GM18511 (cell line): Measurements from ENCODE around the gene POLG2.

ENCODE experiments used
- ATAC-seq: cut with Tn5 transposase; IDR thresholded peaks from one replicate; pipeline ENCODE4 v1.9.1; 2021; ENCODE audit warnings: mild to moderate bottlenecking, moderate library complexity; ENCODE audit not compliant: unreplicated experiment

Gene POLG2

DNA sequence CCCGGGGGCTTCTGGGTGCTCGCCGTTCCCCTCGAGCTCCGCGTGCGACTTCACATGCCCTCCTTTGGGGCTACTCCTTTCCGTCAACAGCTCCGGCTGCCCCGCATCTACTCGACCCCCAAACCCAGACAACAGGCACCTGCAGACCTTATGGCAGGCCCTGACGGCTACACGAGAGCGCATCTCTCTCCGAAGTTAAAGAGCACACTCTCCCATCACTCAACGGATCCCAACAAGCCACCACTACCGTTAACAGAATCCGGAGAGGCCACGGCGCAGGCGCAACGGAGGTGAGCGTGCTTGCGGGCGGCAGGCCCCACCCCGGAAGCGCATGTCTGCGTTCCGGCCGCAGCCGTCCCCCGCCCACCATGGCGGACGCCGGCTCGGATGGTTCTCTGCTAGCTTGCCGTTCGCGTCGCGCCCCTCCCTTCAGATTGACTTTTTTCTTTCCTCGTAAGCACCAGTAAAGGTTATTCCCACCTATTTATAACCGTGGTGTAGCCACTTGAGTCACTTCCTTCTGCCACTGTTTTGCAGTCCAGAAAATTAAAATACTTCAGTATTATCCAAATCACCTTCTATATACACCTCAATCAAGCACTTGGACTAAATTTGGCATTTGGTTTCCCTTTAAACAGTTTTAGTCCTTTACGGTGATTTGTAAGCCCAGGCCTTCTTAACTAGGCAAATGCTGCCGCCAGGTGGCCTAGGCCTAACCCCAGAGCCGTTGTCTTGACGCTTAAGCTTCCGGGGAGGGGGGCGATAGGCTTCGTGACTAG is at the start of gene POLG2:
TSS of gene POLG2 (minus strand) at position 269 of the 779 bp plus-strand sequence. CDS start at position 183, 86 bp downstream.
- ATAC-seq, result peak; percentile 88

DNA sequence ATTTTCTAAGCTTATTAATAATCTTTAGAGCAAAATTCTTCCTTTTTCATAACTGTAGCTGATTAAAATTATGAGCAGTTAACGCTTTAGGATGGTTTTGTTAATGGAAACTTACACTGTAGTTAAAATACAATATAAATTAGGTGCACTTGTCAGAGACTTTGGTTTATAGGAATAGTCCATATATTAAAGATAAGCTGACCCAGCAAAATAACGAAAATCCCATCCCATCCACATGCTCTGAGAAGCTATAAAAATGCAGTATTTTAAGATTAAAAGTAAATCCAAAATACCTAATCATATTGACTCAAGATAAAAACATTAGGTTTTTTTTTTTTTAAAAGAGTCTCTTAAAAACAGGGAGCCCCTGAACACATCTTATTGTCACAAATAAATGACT is 47.9 kb upstream of the POLG2 start:
- no peak for ATAC-seq

DNA sequence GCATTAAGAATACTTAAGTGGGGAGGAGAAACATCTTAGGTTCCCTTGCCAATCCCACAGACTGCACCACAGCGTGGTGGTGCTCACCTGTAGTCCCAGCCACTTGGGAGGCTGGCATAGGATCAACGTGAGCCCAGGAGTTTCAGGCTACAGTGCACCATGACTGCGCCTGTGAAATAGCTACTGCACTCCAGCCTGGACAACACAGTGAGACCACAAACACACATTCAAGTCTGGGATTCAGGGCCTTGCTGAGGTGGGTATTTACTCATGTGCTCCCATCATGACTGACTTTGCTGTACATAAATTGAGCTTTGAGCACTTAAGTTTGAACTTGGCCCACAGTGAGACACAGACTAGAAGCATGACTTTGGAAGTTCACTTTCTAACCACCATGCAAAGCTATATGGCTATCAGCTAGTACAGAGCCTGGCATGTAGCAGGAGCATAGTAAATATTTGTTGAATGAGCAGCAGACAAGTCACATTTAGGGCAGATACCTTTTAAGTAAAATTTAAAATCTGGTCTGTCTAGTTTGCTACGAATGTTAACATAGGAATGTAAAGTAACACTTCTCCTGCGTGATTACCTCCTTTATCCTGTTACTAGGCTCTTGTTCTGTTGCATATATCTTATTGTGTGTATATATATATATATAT is 43.4 kb upstream of the POLG2 start:
- ATAC-seq, result no peak

DNA sequence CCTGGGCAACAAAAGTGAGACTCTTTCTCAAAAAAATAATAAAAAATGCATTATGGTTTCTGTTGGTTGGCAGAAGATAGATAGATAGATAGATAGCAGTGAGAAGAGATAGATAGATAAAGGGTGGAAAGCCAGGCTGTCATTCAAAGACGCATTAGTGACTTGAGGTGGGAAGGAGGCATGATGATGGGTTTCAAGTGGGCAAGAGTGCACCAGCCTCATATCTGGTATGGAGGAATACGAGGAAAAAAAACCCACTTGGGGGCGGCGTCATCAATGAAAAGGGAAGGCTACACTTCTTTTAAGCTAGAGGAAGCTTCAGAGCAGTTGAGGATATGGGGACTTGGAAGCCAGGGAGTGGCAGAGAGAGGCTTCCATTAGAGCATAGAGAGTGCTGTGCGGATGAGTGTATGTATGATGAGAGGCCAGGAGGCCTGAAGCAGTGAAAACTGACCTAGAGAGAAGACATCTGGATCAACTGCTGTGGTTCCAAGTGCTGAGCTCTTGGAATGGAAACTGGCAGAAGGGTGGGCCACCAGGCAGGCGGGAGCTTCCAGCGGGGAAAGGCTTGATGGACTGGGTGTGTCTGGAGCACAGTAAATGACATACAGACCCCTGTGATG is 41.8 kb upstream of the POLG2 start:
- no peak for ATAC-seq

DNA sequence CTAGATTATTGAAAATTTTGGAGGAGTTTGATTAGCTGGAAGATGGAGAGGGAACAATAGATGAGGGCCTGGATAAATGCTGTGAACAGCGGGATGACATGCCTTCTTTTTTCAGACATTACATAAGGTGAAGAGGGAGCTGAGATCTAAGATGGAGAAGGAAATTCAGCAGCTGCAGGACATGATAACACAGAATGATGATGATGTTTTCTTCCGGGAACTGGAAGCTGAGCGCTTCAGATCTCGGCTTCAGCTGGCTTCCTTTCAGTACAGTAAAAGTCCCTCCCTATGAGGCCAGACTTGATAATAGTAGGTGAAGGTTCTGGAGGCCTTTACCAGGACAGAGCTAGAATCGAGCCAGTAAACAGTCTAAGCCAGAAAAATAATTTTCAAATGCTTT is 40.6 kb upstream of the POLG2 start:
- ATAC-seq, result no peak

DNA sequence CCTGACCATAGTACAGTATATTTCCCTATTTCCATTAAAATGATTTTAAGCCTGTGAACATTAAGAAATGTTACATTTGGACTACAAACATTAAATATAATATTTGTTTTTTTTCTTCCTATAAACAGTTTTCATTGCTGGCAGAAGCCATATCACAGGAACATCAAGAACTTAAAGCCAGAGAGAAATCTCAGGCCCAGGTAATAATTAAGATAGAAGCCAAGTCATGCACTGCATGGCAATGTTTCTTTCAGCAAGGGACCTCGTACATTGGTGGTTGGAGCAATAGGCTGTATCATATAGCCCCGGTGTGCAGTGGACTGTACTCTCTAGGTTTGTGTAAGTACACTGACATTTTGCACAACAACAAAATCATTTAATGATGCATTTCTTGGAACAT is 40.1 kb upstream of the POLG2 start:
- ATAC-seq, result no peak

DNA sequence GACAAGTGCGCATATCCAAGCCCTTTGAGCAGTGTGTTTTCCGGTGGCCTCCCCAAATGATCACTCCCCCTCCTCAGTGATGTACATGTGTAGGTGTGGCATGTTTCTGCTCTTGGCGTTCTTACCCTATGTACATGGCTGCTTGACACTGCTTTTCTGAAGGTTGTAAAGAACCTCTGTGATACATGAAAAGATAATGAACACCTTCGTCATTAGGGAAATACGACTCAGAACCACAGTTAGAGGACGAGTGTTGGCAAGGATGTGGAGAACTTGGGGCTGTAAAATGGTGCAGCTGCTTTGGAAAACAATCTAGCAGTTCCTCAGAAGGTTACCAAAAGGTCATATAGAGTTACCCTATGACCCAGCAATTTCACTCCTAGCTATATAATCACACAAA is 38.5 kb upstream of the POLG2 start:
- ATAC-seq, result no peak

DNA sequence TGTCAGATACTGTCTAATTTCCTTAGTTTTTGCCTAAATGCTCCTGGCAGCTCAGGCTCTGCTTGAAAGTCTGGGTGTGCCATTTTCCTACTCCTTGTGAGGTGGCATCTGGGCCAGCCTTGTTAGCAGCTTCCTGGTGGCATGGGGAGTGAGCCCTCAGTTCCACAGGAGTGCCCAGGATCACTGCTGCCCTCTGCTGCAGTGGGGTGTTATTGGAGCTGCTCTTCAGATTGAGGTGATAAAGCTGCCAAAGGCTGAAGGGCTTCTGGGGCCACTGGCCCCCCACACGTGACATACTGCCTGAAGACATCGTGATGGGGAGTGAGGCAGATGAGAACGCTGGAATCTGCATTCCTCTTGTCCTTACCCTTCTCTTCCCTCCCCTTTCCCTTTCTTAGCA is 37.3 kb upstream of the POLG2 start:
- ATAC-seq, result no peak

DNA sequence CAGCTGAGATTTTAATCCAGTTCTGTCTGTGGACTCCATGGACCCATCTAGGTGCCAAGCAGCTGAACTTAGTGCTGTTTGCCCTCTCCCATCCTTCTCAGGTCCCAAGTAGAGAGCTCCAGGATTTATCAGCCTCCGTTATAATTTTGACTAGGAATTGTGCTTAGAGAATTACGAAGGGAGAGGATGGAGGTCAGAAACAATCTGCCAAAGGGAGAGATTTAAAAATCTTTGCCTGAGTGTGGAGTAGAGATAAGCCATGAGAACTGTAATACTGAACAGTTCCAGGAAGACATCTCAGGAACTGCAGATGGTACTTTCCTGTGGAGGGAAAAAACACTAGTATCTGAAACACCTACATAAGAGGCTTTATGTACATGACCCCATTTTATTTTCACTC is 36.9 kb upstream of the POLG2 start:
- ATAC-seq, result no peak

DNA sequence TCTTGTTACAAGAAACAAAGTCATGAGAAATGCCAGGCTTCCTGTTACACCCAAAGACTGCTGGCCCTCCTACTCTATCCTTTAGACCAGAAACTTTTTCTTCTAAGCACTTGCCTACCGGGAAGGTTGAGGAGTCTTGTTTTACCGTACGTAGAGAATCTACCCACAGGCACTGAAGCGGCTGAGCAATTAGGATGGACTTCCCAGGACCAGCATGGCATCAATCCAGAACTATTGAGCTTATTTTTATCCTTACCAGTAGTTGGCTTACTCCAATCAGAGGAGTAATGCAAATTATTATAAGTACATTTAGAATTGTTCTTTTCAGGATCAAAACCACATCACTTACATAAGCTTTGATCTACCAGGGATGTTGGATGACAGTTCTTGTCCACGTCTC is 35.6 kb upstream of the POLG2 start:
- no peak for ATAC-seq

DNA sequence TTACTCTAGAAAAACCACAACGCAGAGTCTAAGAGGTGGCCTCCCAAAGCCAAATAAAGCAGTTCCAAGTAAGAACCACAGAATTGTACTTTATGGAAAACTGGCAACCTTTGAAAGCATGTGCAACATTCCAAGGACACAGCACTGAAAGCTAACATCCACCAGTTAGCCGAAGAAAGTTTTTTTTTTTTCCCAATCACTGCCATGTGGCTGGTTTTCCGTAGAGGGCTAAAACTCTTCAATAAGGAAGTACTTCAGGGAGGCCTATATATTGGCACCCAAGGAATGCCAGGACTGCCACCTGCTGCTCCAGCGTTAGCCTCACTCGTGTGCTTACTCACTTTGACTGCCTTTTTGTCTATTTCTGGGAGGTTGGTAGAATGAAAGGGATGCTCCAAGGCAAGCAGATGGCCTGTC is 35.1 kb upstream of the POLG2 start:
- ATAC-seq, result no peak

DNA sequence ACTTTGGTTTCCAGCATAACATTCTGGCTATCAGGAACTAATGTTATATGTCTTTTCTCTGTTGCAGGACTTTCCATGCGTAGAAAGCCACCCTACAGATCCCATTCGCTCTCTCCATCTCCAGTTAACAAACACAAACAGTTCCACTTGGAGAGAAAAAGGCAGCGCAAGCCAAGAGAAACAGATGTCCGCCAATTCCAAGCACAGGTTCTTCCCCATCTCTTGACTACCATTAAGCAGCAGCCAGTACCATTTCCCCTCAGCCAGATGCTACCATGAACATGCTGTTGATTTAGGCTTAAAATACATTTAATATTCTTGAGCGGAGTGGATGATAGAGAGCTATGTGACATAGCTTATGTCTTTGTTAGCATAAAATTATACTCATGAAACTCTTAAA is 32.4 kb upstream of the POLG2 start:
- no peak for ATAC-seq

DNA sequence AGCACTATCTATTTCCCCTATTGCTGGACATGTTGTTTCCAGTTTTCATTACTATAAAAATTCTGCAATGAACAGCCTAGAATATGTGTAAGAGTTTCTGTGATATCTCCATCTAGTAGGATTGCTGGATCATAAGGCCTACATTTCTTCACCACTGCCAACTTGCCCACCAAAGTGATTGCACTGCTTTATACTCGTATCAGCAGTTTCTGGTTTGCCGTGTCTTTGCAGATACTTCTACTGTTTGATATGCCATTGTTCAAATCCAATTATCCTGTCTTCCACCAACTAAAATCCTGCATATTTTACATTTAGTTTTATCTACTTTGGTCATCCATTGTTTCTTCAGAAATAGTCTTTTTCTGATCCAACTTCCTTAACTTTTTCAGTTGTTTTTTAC is 31.1 kb upstream of the POLG2 start:
- ATAC-seq, result no peak

DNA sequence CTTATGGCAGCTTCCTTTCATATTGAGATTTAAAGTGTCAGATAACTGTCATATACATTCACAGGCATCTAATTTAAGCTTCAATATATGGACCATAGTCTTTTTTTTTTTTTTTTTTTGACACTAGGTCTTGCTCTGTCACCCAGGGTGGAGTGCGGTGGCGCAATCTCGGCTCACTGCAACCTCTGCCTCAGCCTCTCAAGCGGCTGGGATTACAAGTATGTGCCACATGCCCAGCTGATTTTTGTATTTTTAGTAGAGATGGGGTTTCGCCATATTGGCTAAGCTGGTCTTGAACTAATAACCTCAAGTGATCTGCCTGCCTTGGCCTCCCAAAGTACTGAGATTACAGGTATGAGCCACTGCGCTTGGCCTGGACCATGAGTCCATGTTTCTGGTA is 23.5 kb upstream of the POLG2 start:
- no peak for ATAC-seq

DNA sequence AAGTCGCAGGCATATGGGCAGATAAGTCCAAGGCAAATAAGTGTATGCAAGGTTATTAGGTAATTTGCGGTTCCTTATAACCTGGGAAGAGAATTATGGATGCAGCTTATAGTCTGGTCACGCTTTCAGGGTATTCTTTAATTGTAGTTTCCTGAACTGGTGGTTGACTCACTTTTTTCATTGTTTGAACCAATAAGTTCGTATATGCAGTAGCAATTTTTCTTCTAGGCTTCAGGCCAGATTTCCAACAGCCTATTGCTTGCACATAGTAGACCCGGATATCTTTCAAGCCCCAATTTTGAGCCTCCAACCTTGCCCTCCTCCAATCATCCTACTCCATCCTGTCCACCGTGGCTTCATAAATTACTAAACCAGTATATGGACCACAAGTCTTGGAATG is 22.7 kb upstream of the POLG2 start:
- no peak for ATAC-seq

DNA sequence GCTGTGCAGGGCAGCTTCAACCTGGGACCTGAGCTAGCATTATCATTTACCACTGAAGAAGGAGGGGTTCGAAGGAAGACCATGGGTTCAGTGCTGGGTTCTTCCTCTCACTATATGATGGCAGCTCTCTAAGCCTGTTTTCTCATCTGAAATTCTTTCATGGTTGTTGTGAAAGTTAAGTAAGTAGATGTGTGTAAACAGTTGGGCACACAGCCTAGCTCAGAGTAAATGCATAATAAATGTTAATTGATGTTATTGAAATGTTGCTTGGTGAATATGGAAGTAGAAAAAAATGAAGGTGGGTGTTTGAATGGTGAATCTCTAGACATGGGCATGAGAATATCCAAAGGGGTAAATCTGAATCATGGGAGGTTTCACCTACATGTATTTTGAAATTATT is 19.0 kb upstream of the POLG2 start:
- ATAC-seq, result no peak

DNA sequence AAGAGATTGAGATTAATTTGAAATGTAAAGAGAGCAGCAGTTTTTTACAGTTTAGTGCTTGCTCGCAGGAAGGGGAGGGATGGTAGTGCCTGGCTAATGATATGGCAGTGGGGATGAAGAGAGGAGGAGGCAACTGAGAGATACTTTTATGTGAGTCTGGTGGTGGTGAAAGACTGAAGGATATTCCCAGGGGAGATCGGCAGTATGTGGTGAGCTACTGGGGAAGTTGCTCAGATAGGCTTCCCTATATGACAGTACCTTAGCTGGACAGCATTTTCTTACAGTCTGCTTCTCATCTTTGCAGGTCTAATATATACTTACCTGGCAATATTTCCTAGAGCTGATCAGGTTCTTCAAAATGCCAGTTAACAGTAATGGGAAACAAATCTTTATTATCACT is 18.6 kb upstream of the POLG2 start:
- ATAC-seq, result no peak

DNA sequence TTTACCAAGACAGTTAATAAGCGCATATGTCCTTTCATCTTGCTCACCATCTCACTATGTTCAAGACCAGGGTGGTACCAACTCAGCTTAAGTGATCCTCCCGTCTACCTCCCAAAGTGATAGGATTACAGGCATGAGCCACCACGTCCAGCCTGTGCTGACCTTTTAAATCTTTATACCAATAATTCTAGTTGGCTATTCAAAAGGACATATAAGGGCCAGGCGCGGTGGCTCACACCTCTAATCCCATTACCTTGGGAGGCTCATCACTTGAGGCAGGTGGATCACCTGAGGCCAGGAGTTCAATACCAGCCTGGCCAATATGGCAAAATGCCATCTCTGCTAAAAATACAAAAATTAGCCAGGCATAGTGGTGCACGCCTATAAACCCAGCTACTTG is 12.3 kb upstream of the POLG2 start:
- no peak for ATAC-seq

DNA sequence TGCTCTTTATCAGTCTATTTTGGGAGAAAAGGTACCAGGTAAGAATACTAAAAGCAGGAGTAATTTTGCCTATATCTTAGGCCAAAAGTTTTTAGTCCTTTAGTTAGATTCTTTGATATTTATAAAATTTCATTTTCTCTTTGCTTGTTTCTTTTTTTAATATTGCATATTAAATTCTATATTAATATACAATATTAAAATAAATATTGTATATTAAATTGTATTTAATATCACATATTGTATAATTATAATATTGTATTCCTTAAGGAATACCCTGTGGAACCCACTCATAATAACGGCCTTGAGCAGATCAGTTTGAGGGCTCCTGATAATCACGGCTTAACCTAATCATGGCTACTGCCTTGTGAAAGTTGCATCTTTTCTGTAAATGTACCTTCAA is 11.8 kb upstream of the POLG2 start:
- no peak for ATAC-seq

DNA sequence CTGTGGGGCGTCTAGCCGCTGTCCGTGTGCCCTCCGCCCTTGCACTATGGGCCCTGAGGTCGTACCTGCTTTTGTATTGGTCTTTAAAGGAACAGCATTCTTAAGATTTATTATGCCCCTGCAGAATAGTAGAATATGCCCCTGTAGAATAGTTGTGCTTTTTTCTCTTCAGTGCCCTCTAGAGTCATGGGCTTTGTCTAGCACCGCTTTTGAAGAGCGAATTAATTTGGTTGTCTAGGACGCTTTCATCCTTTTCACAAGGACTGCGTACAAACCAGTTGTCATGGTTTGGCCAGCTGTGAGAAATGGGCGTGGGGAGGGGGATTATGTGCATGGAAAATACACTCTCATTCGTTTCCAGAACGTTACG is 10.5 kb upstream of the POLG2 start:
- ATAC-seq, result peak; percentile 28

DNA sequence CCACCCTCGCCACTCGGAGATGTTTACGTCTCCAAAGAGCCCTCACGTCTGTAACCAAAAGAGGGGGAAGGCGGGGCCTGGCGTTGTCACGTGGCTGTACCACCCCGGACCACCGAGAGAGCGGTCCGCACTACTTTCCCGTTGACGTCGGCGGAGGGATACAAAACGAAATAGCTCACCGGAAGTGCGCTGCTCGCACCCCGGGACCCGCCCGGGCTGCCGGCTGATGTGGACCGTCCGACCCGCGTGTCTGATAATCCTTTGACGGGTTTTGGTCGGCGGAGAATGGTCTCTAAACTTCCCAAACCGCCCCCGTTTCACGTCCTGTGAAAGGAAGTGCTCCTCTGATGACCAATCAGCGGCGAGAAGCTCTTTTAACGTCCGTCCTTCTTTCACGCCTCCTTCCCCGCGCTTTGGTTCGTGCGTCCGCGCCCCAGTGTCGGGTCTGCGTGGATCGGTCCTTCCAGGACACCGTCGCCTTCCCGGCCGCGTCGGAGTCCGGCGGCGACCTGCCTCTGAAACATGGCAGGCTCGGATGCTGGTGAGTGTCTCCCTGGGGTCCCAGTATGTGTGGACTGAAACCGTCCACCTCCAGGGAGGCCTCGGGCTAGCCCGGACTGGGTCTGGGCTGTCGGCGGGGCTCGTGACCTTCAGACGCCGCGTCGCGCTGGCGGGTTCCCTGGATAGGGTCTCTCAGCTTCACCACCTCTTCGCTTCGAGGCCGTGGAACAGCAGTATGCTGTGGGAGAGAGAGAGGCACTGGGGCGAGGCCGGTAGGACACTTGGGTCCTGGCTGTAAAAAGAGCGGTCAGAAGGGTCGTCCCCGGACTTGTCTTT is 9.9 kb upstream of the POLG2 start, which contains the start of gene CEP95:
TSS of gene CEP95 (plus strand) at position 402 of the 837 bp plus-strand sequence. CDS start at position 523, 121 bp downstream.
- peak; percentile 58 for ATAC-seq
